Hematopoietic multipotent progenitor cell treated with erythropoietin and hydrocortisone succinate and interleukin-3 and kit ligand, for 4 days (in vitro differentiated cells): ENCODE data around the gene DLEC1.
A peak's percentile ranks its signal among the peaks of the same experiment; 100 is the strongest.

Source experiments
- DNase-seq: peaks from one replicate; pipeline ENCODE4 v3.0.0-alpha.2; 2015

Gene DLEC1

DNA sequence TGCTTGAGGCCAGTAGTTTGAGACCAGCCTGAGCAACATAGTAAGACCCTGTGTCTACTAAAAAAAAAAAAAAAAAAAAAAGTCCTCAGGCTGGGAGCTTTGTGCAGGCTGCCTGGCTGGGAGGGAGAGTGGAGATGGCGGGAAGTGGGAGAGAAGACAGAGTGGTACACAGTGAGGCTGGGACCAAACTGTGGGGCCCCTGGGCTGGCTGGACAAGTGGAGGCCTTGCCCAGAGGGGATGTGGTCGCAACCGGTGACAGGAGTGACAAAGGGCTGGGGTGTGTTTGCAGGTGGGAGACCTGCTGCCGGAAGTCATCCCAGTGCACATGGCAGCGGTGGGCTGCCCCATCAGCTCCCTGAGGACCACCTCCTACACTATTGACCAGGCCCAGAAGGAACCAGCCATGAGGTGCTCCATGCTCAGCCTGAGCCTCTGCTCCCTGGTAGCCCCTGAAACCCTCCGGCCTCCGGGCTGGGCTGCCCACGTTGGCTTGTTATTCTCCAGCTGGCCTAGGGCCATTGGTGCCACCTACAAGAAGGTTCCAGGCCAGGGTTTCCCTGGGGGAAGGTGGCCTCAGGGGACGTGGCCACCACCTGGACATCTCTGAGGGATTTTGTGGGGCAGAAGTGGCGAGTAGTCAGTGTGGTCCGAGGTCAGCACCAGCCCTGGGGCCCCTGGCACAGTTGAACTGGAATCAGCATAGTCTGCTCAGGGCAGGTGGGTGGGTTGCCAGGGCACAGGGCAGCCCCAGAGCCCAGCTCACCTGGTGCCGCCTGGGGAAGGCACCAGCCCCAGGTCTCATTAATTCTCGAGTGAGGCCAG is 75.3 kb downstream of the DLEC1 start:
- DNase-seq, result no peak

DNA sequence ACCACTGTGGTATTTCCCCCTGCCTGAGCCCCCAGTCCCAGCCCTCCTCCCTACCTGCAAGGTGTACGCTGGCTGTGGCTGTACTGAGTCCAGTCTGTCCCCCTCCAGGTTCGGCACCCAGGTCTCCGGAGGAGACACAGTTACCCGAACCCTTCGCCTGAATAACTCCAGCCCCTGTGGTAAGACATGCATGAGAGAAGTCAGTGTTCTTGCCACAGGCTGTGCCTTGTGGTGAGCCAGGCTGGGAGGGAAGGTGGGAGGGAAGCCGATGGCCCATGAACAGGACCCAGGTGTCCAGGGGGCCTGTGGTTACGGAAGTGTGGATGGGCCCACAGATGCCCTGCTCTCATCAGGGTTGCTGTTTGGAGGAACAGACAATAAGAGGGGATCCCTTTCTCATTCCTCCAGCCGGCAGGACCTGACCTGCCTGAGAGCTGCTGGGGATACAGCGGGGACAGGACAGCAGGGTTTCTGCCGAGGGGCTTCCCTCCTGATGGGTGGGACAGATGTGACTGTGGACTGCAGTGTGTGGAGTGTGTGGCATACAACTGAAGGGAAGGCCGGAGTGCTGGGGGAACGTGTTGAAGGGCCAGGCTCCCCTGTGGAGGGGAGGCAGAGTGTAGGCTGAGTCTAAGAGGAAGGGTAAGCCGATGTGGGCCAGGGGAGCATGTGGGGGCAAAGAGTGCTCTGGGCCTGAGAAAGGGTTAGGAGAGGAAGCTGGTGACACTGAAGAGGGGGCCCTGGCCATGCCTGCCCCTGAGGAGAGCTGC is 76.1 kb downstream of the DLEC1 start:
- DNase-seq, result no peak

DNA sequence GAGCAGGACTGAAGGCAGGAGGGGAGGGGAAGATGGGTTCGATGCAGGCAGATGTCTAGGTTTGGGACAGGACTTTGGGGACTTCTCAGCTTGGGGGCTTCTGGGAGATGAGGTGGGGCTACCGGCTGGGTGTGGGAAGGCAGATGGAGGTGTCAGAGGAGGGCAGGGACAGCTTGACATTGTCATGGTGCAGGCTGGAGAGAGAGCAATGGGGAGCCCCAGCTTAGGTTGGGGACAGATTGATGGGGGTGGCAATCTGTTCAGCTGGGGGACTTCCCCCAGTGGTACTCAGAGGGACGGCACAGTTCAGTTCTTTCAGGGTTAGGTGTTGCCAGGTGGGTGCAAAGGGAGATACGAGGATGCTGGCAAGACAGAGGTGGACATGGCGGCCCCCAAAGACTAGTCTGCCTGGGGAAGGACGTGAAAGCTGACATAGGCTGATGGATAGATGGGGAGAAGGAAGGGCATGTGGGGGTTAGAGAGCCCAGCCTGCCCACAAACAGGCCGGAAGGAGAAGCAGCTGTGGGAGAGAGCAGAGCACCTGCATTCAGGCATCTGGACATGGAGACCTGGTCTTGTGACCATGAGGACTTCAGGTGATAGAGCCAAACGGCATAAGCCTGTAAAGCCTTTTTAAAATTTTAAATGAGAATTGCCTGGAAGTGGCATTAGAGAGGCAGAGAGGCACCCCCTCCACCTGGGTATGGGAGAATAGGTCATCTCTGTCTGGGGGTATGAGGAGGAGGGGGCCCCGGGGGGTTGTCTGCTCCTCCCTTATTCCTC is 76.8 kb downstream of the DLEC1 start:
- DNase-seq, result no peak

DNA sequence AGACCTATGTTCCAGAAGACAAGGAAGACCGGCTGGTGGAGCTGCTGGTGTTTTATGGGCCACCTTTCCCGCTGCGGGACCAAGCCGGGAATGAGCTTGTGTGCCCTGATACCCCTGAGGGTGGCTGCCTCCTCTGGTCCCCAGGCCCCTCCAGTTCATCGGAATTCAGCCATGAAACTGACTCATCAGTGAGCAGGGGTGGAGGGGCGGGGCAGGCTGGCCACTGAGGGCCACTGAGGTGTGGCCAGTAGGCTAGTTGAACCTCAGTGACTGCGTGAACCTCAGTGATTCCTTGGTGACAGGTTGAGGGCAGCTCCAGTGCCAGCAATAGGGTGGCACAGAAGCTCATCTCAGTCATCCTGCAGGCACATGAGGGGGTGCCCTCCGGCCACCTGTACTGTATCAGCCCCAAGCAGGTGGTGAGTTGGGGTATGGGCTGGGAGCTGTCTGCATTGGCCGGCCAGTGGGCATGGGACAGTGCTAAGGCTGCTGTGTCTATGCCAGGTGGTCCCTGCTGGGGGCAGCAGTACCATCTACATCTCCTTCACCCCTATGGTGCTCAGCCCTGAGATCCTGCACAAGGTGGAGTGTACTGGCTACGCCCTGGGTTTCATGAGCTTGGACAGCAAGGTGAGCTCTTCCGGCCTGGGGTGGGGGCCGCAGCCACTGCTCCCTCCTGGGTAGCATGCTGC is 77.6 kb downstream of the DLEC1 start:
- no peak for DNase-seq

DNA sequence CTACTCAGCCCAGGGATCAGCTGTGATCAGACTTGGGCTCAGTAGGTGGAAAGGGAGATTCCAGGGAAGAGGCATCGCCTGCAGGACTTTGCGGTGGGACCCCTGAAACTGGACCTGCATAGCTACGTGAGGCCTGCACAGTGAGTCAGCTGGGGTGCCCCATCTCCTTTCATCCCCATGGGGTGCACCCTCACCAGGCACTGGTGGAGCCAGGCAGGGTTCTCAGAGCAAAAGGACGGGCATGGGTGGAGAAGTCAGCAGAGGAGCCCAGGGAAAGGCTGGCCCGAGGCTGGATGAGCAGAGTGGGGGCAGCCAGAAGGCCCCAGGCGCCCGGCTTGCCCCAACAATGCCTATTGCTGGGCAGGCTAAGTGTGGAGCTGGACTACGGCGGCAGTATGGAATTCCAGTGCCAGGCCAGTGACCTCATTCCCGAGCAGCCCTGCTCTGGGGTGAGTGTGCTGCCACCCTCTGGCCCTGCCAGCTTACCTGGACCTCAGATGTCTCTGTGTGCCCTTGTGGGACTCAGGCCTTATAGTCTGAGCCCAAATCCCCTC is 78.2 kb downstream of the DLEC1 start:
- no peak for DNase-seq

DNA sequence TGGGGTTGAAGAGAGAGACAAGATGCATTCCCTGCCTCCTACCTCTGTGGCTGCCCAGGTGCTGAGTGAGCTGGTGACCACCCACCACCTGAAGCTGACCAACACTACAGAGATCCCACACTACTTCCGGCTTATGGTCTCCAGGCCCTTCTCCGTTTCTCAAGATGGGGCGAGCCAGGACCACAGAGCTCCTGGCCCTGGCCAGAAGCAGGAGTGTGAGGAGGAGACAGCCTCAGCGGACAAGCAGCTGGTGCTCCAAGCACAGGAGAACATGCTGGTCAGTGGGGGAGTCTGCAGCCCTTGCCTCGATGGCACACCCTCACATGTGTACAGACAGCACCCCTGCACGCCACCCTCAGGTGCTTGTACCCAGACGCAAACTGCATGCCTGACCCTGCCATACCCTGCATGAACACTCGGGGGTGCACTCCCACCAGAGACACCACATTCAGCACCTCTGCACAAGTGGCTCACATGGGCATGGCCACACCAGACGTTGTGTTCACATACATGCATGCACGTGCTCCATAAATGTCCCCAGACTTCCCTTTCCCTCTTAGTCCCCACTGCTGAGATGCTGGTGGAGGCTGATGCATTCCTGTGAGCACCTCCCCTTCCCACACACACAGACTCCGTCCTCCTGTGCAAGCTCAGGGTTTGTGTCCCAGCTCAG is 78.9 kb downstream of the DLEC1 start:
- peak; percentile 89 for DNase-seq

DNA sequence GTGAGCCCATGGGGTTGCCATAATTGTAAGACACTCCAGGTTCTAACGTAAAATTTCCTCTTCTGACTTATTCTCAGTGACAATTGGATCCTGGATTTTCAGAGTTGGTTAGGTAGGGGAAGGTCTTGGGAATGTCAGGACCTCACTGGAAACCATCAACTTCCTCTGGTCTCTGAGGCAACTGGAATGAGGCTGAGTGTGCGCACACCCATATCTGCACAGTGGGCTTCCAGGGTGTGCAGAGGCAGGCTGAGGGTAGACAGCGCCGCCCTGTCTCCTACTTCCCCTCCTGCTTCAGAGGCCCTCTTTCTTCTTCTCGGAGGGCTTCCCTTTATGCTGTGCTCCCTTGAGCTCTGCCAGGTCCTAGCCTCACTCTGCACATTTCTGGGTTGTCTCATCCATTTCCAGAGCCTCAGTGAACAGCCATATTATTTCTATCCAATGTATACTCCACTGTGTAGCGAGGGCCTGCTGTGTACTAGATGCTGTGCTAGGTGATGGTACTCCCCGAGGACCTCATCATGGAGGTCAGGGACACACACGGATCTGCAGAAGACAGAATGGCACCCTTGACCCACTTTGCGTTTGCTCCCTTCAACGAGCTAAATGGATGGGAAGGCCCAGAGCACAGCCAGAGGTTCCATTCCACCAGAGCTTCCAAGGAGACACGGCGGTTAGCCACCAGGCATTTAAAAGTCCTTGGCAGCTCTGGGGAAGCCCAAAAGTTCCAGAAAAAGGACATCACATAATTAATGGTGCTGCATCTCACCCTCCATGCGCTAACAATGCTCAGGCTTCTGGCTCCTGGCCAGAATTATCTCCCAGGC is 79.6 kb downstream of the DLEC1 start:
- no peak for DNase-seq

DNA sequence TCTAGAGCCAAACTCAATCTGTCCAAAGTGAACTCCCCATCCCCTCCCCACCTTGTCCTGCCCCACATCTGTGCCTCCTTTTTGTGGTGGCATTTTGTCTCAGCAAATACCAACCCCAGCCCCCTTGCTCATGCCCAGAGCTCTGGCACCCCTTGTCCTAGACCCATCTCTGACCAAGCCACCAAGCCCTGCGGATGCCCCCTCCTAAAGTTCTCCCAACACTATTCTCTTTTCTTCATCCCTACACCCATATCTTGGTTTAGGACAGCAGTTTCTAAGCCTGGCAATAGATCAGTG is 80.2 kb downstream of the DLEC1 start:
- DNase-seq, result no peak

DNA sequence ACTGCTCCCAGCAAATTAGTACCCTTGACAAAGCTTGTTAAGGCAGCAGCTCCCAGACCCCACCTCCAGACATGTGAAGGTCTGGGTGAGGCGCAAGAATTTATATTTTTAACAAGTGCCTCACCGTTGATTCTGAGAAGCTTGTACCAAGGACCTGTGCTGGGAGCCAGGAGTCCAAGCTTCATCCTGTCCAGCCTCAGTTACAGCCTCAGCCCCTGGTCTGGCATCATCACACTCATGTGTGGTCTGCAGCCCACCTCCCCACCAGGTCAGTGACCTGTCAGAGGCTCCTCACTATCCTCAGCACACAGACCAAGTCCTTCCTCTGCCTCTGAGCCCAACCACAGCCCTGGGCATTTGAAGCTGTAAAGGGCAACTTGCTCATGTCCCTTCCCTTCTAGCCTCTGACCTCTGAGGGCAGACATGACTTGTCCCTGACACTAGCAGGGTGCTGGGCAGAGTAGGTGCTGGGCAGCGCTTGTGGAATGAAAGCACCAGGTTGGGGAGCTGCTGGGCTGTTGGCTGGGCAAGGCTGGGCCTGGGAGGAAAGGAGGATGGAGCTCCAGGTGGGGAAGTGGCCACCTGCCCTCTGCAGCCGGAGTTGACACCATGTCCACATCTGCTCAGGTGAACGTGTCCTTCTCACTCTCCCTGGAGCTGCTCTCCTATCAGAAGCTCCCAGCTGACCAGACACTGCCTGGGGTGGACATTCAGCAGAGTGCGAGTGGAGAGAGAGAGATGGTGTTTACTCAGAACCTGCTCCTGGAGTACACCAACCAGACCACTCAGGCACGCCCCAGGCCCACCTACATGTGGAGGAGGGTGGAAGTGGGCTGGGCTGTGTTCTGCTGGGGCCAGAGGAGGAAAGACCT is 81.0 kb downstream of the DLEC1 start:
- DNase-seq, result no peak

DNA sequence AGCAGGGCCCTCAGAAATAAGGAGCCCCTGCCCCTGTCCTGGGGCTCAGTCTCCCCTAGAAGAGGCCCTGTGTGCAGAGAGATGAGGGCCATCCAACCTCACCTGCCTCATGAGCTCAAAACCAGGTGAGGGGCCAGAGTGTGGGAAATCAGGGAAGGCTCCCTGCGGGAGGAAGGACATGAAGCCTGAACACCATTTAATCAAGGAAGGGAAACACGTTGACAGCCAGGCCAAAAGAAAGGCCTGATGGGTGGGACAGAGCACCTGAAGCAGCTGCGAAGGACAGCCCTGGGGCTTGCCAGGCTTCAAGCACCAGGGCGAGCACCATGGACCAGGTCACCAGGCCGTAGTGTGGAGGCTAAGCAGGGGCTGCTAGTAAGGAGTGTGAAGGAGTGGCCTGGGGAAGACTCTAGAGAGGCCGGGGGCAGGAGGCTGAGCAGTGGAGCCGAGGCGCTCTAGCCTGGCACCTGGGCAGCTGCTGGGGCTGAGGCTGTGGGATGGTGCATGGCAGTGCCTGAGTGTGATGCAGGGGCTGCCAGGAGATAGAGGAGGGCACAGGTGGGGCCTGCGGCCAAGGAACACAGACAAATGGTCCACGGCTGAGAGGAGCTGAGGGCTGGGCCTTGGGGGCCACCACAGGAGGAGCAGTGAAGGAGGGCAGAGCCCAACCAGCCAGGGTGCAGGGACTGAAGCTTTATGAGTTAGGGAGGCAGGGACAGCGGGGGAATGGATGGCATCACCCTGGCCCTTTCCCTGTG is 81.9 kb downstream of the DLEC1 start:
- DNase-seq, result no peak

DNA sequence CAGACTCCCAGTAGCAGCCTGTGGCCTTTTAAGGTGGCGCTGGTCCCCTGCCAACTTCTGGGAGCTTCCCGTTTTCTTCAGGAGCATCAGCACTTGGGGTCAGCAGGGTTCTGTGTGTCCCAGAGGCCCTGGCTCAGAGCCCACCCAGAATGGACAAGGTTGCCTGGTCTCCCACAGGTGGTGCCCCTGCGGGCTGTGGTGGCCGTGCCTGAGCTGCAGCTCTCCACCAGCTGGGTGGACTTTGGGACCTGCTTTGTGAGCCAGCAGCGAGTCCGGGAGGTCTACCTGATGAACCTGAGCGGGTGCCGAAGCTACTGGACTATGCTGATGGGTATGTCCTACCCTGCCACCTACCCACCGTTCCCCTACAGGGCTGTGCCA is 82.4 kb downstream of the DLEC1 start:
- DNase-seq, result no peak

DNA sequence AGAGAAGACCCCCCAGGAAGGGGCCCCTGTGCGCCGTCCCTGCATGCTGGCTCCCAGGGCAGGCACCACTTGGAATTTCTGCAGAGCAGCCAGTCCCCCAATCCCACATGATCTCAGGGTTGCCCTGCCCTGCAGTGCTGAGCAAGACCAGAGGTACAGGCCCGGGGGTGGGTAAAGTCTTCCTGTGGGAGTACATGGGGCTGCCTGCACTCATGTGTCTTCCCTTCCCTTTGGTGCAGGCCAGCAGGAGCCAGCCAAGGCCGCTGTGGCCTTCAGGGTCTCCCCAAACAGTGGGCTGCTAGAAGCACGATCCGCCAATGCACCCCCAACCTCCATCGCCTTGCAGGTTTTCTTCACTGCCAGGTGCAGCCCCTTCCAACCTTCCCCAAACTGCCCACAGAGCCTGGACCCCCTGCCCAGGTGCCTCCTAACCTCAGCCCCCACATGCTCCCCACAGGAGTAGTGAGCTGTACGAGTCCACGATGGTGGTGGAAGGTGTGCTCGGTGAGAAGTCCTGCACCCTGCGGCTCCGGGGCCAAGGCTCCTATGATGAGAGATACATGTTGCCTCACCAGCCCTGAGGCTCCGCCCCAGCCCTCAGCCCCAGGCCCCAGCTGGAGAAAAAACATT is 82.9 kb downstream of the DLEC1 start:
- DNase-seq, result no peak

DNA sequence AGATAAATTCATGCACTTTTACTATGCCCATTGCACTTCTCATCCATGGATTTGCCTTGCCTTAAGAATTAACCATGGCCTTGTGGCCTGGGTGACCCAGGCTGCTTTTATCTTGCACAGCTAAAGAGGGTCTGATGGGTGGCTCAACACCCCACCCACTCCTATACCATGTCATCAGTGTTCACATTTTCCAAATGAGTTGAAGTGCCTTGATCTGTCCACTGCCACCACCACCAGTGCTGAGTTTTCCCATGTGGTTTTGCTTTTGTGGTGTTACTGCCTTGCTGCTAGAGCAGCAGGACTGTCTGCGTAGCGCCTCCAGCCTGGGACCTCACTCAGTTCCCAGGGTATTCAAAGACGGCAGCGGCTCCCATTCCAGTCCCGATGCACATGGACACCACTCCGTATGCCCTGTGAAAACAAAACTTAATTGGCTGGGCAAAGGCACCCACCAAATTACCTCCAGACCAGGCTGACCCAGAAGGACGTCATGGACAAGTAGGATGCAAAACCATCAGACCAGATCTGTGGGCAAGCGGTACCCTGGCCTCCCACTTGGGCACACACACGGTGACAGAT is 83.8 kb downstream of the DLEC1 start:
- DNase-seq, result no peak

DNA sequence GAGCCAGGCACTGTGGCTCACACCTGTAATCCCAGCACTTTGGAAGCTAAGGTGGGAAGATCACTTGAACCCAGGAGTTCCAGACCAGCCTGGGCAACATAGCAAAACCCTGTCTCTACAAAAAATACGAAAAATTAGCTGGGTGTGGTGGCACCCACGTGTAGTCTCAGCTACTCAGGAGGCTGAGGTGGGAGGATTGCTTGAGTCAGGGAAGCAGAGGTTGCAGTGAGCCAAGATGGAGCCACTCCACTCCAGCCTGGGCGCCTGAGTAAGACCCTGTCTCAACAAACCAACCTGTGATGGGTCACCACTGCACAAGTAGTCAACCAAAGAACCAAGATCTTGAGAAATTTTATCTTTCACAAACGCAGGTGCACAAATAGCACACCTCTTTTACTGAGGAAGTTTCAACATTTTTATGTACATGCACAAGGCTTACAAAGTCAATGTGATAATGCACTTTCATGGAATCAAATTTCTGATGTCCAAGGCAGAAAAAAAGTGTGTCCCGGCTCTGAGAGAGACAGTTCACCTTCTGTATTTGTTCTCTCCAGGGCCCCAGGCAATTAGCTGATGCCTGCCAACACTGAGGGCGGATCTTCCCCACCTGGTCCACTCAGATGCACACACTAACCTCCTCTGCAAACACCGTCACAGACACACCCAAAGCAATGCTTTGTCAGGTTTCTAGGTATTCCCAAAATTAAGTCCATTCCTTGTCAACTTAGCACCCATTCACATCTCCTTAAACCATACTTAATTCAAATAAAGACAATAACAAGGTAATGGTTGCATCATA is 85.5 kb downstream of the DLEC1 start:
- DNase-seq, result no peak

DNA sequence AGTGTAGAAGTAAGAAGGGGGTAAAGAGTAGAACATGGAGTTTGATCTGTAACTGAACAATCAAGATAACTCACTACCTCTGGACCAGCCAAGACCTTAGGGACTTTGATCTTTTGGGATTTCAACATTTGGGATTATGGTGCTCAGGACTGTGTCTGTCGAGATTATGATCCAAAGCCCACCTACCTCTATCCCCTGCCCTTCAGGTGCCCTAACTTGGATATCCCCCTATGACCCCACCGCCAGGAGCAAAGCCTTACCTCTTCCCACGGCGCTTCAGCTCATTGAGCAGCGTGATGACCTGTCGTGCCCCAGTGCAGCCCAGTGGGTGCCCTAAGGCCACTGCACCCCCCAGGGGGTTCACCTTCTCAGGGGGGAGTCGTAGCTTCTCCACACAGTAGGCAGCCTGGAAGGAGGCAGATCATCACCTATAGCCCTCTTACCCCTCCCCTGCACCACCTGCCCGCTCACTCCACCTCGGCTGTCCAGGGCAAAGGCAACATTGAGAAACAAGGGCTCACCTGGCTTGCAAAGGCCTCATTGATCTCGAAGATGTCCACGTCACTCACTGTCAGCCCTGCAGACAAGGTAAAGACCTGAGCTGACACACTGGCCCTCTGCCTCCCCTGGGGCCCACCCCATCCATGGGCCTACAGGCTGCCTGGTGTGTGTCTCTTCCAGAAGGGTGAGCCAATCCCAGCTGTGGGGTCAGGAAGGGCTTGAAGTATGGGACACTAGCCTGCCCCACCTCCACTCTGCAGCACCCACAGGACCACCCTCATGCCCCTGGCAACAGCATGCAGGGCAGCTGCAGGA is 86.5 kb downstream of the DLEC1 start:
- DNase-seq, result no peak

DNA sequence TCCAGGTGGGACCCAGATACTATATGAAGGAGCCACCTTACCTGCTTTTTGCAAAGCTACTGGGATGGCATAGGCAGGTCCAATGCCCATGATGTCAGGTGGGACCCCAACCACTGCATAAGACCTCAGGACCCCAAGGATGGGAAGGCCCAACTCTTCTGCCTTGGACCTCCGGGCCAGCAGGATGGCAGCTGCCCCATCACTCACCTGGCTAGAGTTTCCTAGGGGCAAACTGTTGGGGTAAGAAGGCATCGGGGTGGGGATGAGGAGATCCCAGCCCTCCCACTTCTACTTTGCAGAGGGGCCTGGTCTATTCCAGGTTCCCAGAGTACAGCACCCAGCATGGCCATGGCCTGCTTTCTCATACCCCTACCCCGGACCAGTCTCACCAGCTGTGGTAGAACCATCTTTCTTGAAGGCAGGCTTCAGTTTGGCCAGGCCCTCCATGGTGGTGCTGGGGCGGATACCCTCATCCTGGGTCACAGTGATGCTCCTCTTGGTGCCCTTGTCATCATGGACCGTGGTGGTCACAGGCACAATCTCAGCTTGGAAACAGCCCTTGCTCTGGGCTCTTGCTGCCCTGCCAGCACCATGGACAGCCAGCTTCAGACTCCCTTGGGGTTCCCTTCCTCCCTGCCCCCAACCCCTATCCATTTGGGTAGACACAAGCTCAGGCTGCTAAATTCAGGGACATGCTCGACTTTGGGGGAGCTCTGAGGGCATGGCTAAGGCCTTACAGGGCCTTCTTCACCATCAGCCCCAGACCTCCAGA is 87.3 kb downstream of the DLEC1 start:
- DNase-seq, result no peak
